ENCODE measurements around the gene C5orf46.

GRCh38 chr5:147901599-147902039 is 4.7 kb downstream of the C5orf46 start:
- TF ChIP-seq CTCF (IDR thresholded peaks at IDR 0.05; ENCODE audit: borderline replicate concordance, extremely low read depth, low read length, poor library complexity, severe bottlenecking) (no peak), EZH2 (IDR thresholded peaks at IDR 0.05; ENCODE audit: borderline replicate concordance, low read depth, low read length, severe bottlenecking) (no peak)
